Tibial artery (tissue), 4 donors: ENCODE results near the gene NF2.

Source experiments
- DNase-seq, 2 donors: peaks; one replicate each; pipeline ENCODE4 v3.0.0-alpha.2; 2019
- H3K27ac ChIP-seq, 2 donors: fragments of 200-600 bp; sonication (generic) in 1 of 2; 1 replicate in 1 of 2; 2 replicates in 1 of 2; pipeline ENCODE4 v1.5.1; 2018 to 2019; ENCODE audit warnings: mild to moderate bottlenecking in 1 of 2
- H3K27me3 ChIP-seq, 2 donors: fragments of 200-600 bp; sonication (generic) in 1 of 2; one replicate each; pipeline versions ENCODE4 v1.5.1 to v1.6.0; 2016 to 2019
- H3K36me3 ChIP-seq, 3 donors: fragments of 200-600 bp; sonication (generic) in 2 of 3; one replicate each; pipeline ENCODE4 v1.5.1; 2016 to 2019; ENCODE audit warnings: mild to moderate bottlenecking in 2 of 3
- H3K4me1 ChIP-seq, 4 donors: fragments of 200-600 bp; sonication (generic) in 2 of 4; 1 replicate in 3 of 4; 2 replicates in 1 of 4; pipeline ENCODE4 v1.5.1; 2016 to 2019
- H3K4me3 ChIP-seq, 2 donors: fragments of 200-600 bp; sonication (generic) in 1 of 2; 1 replicate in 1 of 2; 2 replicates in 1 of 2; pipeline ENCODE4 v1.5.1; 2018 to 2019; ENCODE audit warnings: mild to moderate bottlenecking in 2 of 2
- H3K9me3 ChIP-seq, 3 donors: fragments of 200-600 bp; sonication (generic) in 1 of 3; one replicate each; pipeline ENCODE4 v1.5.1; 2016 to 2019
- CTCF ChIP-seq, 2 experiments: fragments of 200-600 bp in 1 of 2; fragments of 450-650 bp in 1 of 2; IDR thresholded peaks; one replicate each; pipeline ENCODE4 v1.5.1; 2017 to 2019; ENCODE audit warnings: antibody characterized with exemption in 2 of 2, mild to moderate bottlenecking in 1 of 2, moderate library complexity in 1 of 2
- intact Hi-C: fragments of 100-400 bp; cut with DNase I; formaldehyde crosslinking; loops from one replicate; pipeline ENCODE4 v1.15.0; 2023; ENCODE audit warnings: low total_unique reads

The NF2 gene

DNA sequence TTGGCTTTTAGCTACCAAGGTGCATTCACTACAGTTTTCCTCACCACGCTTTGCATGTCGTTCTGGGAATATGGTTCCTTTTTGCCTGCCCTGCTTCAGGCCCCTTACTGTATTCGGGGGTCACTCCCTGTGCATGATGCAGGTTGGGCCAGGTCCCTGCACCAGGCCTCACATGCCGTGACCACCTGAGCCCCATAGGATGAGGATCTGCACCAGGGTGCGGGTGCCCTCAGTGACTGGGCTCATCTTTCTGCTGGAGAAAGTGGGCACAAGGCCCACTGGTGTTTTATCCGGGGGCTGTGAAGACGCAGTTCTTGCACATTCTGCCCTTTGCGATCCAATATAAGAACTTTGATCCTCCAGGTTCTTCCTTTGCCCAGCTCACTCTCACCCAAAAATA is 70.7 kb downstream of the NF2 start:
- no peak overlapping the region for H3K4me3 ChIP-seq
- peaks cover 0 to 6% (median 0%) of the 10 kb centered on the region in 4 donors for H3K4me1 ChIP-seq
- DNase-seq, result no peak
- H3K27me3 ChIP-seq, result no peaks in the 10 kb centered on the region
- H3K9me3 ChIP-seq, result no peaks in the 10 kb centered on the region
- peaks cover 58 to 97% (median 82%) of the 10 kb centered on the region in 3 donors for H3K36me3 ChIP-seq
- intact Hi-C loops, result no loop called here
- no peak overlapping the region for H3K27ac ChIP-seq
- no peak for TF ChIP-seq CTCF (IDR thresholded peaks at IDR 0.05)

GRCh38 chr22:29679316-29679715 is 75.9 kb downstream of the NF2 start:
- TF ChIP-seq CTCF (IDR thresholded peaks at IDR 0.05), result no peak
- Histone ChIP-seq H3K27me3 (no peaks in the 10 kb centered on the region), H3K27ac (no peak overlapping the region), H3K36me3 (peaks cover 43 to 99% (median 89%) of the 10 kb centered on the region in 3 donors), H3K4me1 (peaks cover 0 to 11% (median 0%) of the 10 kb centered on the region in 4 donors), H3K4me3 (no peak overlapping the region), H3K9me3 (no peaks in the 10 kb centered on the region)
- no peak for DNase-seq
- intact Hi-C loops, result no loop called here

GRCh38 chr22:29683536-29683935 is 80.1 kb downstream of the NF2 start:
- no peaks in the 10 kb centered on the region for H3K9me3 ChIP-seq
- no peak for TF ChIP-seq CTCF (IDR thresholded peaks at IDR 0.05)
- H3K4me3 ChIP-seq, result no peak overlapping the region
- H3K4me1 ChIP-seq, result peaks cover 0 to 11% (median 0%) of the 10 kb centered on the region in 4 donors
- H3K27me3 ChIP-seq, result no peaks in the 10 kb centered on the region
- H3K27ac ChIP-seq, result no peak overlapping the region
- peaks cover 23 to 96% (median 74%) of the 10 kb centered on the region in 3 donors for H3K36me3 ChIP-seq
- intact Hi-C loops, result no loop called here
- DNase-seq, result no peak

DNA sequence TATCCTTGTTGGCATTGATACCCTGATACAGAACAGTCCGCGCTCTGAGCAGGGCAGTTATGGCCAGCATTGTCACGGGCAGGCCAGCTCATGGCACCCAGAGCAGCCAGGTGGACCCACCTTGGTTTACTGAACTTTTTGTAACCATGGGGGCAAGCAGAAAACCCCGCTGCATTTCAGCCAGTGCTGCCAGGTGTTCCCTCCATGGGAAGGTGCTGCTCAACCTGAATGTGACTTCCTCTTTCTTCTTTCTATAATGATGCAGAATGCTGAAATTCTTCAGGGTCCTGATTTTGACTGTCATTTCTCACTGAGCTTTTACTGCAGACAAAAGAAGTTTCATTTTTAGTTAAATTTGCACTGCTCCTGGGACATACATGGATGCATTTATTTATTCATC is 80.8 kb downstream of the NF2 start:
- Histone ChIP-seq H3K4me3 (no peak overlapping the region), H3K27ac (no peak overlapping the region), H3K36me3 (peaks cover 23 to 89% (median 67%) of the 10 kb centered on the region in 3 donors), H3K9me3 (no peaks in the 10 kb centered on the region), H3K27me3 (no peaks in the 10 kb centered on the region), H3K4me1 (peaks cover 0 to 4% (median 0%) of the 10 kb centered on the region in 4 donors)
- intact Hi-C loops, result no loop called here
- DNase-seq, result no peak
- TF ChIP-seq CTCF (IDR thresholded peaks at IDR 0.05), result no peak

- no peaks in the 10 kb centered on the region for H3K9me3 ChIP-seq
- H3K27ac ChIP-seq, result no peak overlapping the region
- no peak overlapping the region for H3K4me3 ChIP-seq
- H3K36me3 ChIP-seq, result peaks cover 9 to 79% (median 37%) of the 10 kb centered on the region in 3 donors
- intact Hi-C loops, result no loop called here
- no peak for TF ChIP-seq CTCF (IDR thresholded peaks at IDR 0.05)
- H3K4me1 ChIP-seq, result peaks cover 0 to 7% (median 0%) of the 10 kb centered on the region in 4 donors
- no peaks in the 10 kb centered on the region for H3K27me3 ChIP-seq
- DNase-seq, result no peak
Measured at GRCh38 chr22:29689206-29689879, 85.9 kb downstream of the NF2 start.
